Gastroesophageal sphincter (tissue), 4 donors: Measurements from ENCODE around the gene HS3ST3A1. TPM values are rescaled to one million over a fixed set of nuclear protein-coding genes. Genes with fewer than 3 reads are reported as not detected.

ENCODE experiments used
- ATAC-seq: fragments of 150-250 bp; one replicate; pipeline ENCODE4 v1.9.1; 2016; ENCODE audit warnings: mild to moderate bottlenecking, moderate library complexity
- H3K27ac ChIP-seq, 4 donors: fragments of 200-600 bp; sonication (generic) in 3 of 4; 1 replicate in 3 of 4; 2 replicates in 1 of 4; pipeline ENCODE4 v1.5.1; 2016 to 2019
- H3K27me3 ChIP-seq: fragments of 200-600 bp; sonication (generic); one replicate; pipeline ENCODE4 v1.5.1; 2019
- H3K36me3 ChIP-seq, 2 donors: fragments of 200-600 bp; sonication (generic); one replicate each; pipeline ENCODE4 v1.5.1; 2019; ENCODE audit warnings: control low read depth in 1 of 2
- H3K4me1 ChIP-seq, 3 donors: fragments of 200-600 bp; sonication (generic); 1 replicate in 2 of 3; 2 replicates in 1 of 3; pipeline ENCODE4 v1.5.1; 2016 to 2019; ENCODE audit warnings: control low read depth in 2 of 3
- H3K4me3 ChIP-seq, 2 donors: fragments of 200-600 bp; sonication (generic); one replicate each; pipeline ENCODE4 v1.5.1; 2019; ENCODE audit warnings: mild to moderate bottlenecking in 1 of 2, moderate library complexity in 1 of 2
- H3K9me3 ChIP-seq, 3 donors: fragments of 200-600 bp; sonication (generic); one replicate each; pipeline ENCODE4 v1.5.1; 2017 to 2019; ENCODE audit warnings: control low read depth in 2 of 3
- EP300 ChIP-seq: sonication (generic); formaldehyde crosslinking; IDR thresholded peaks from one replicate; pipeline ENCODE4 v1.6.1; 2017; ENCODE audit warnings: antibody characterized with exemption, mild to moderate bottlenecking
- POLR2A ChIP-seq, 2 donors: fragments of 450-650 bp; IDR thresholded peaks; one replicate each; pipeline ENCODE4 v1.6.1; 2017; ENCODE audit warnings: antibody characterized with exemption in 2 of 2, mild to moderate bottlenecking in 2 of 2, moderate library complexity in 1 of 2
- POLR2AphosphoS5 ChIP-seq: sonication (generic); formaldehyde crosslinking; IDR thresholded peaks from one replicate; pipeline ENCODE4 v1.6.1; 2017; ENCODE audit warnings: antibody characterized with exemption
- WGBS, 2 donors: methylation state at CpG; one replicate each; pipeline ENCODE4 v1.1.5; 2018; ENCODE audit warnings: low coverage in 1 of 2; 5-methylcytosine and 5-hydroxymethylcytosine counted together
- small RNA-seq, 4 donors: library from RNA; depleted of rRNA; stranded (forward); fragments of <200 nt; gene quantifications; one replicate each; pipeline ENCODE3, GENCODE V24; 2016
- total RNA-seq, 4 donors: library from RNA; depleted of rRNA; stranded (reverse); fragments of >200 nt; gene quantifications; one replicate each; pipeline ENCODE4 v1.1.0, GENCODE V29; 2016
- TF ChIP-seq, protein P1 (sequence below), 4 experiments: fragments of 200-600 bp in 2 of 4; fragments of 450-650 bp in 2 of 4; sonication (generic) in 1 of 4; IDR thresholded peaks; one replicate each; pipeline ENCODE4 v1.5.1; 2017 to 2019; ENCODE audit warnings: antibody characterized with exemption in 4 of 4, mild to moderate bottlenecking in 2 of 4, moderate library complexity in 2 of 4

Gene HS3ST3A1
- total RNA-seq, 4 donors from 2014 or later = 5.9 to 10.9 (median 8.9) TPM

DNA sequence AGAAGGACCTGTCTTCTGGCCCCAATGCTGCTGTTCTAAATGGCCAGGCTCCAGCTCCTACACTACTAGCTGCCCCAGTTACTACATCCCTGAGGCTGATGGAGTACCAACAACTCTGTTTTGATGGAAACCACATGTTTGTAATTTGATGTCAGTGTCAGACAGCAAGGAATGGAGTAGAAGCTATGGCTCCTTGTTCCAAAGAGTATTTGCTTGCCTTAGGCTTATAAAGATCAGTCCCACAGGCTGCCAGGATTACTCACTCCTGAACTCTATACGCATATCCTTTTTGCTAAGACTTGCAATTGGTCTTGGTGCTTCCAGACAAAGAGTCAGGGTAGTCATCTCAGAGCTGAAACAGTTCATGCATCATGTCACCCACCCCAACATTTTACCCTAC lies 139.6 kb downstream of the HS3ST3A1 start:
- peak overlapping the region in 2 of 4 donors; percentile 46 to 53 for H3K27ac ChIP-seq
- ATAC-seq = no peak
- WGBS, 2 donors = 70% methylated on average over 1 of the region's 1 CpG
- H3K9me3 ChIP-seq = no peaks in the 10 kb centered on the region
- TF ChIP-seq, protein P1, sequence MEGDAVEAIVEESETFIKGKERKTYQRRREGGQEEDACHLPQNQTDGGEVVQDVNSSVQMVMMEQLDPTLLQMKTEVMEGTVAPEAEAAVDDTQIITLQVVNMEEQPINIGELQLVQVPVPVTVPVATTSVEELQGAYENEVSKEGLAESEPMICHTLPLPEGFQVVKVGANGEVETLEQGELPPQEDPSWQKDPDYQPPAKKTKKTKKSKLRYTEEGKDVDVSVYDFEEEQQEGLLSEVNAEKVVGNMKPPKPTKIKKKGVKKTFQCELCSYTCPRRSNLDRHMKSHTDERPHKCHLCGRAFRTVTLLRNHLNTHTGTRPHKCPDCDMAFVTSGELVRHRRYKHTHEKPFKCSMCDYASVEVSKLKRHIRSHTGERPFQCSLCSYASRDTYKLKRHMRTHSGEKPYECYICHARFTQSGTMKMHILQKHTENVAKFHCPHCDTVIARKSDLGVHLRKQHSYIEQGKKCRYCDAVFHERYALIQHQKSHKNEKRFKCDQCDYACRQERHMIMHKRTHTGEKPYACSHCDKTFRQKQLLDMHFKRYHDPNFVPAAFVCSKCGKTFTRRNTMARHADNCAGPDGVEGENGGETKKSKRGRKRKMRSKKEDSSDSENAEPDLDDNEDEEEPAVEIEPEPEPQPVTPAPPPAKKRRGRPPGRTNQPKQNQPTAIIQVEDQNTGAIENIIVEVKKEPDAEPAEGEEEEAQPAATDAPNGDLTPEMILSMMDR (IDR thresholded peaks at IDR 0.05) = no peak
- no peak for TF ChIP-seq POLR2AphosphoS5
- no peak overlapping the region for H3K4me3 ChIP-seq
- H3K4me1 ChIP-seq = no peaks in the 10 kb centered on the region
- peaks cover 6% of the 10 kb centered on the region for H3K27me3 ChIP-seq
- no peaks in the 10 kb centered on the region for H3K36me3 ChIP-seq

- TF ChIP-seq EP300 (no peak), POLR2A (IDR thresholded peaks at IDR 0.05) (no peak), POLR2AphosphoS5 (no peak)
- TF ChIP-seq, protein P1 (IDR thresholded peaks at IDR 0.05) = no peak
- Histone ChIP-seq H3K4me3 (no peak overlapping the region), H3K9me3 (no peaks in the 10 kb centered on the region), H3K27ac (no peak overlapping the region), H3K4me1 (no peaks in the 10 kb centered on the region), H3K36me3 (no peaks in the 10 kb centered on the region), H3K27me3 (peaks cover 6% of the 10 kb centered on the region)
- WGBS, 2 donors = 42 to 54% methylated on average over 3 of the region's 3 CpGs
- no peak for ATAC-seq
Observed at GRCh38 chr17:13460261-13461000, 141.3 kb downstream of the HS3ST3A1 start.

DNA sequence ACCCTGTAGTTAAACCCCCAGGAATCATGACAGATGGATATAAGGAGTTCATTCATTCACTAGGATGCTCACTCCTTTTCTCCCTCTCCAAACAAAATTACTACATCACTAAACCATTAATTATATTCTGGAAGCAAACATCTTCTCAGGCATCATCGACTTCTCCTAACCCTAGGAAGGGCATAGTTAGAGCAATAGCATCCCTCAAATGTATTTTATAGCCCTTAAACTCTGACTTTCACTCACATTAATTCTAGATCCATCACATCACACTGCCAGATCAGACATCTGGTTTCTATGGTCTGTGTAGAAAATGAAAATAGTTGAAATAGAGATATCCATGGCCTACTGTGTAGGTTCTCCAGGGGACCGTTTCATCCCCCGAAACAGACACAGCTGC lies 143.9 kb downstream of the HS3ST3A1 start:
- WGBS, 2 donors = 38 to 72% methylated on average over 1 to 3 of the region's 3 CpGs
- ATAC-seq = no peak
- no peak overlapping the region for H3K27ac ChIP-seq
- peaks cover 6% of the 10 kb centered on the region for H3K27me3 ChIP-seq
- H3K36me3 ChIP-seq = no peaks in the 10 kb centered on the region
- H3K4me3 ChIP-seq = no peak overlapping the region
- TF ChIP-seq POLR2A (IDR thresholded peaks at IDR 0.05) = no peak
- no peak for TF ChIP-seq POLR2AphosphoS5
- TF ChIP-seq, protein P1 (IDR thresholded peaks at IDR 0.05) = no peak
- no peak for TF ChIP-seq EP300
- H3K4me1 ChIP-seq = no peaks in the 10 kb centered on the region
- H3K9me3 ChIP-seq = no peaks in the 10 kb centered on the region

Small RNA genes within 50 kb of the gene (small RNA-seq; reads per million reads assigned to genes)
- gene MIR548H3 = 0 reads per million in 4 donors
